Measurements from ENCODE around the gene GPR152. TPM values are rescaled to one million over a fixed set of nuclear protein-coding genes. Genes with fewer than 3 reads are reported as not detected.

Gene GPR152
- total RNA-seq, 1 donor = not detected

DNA sequence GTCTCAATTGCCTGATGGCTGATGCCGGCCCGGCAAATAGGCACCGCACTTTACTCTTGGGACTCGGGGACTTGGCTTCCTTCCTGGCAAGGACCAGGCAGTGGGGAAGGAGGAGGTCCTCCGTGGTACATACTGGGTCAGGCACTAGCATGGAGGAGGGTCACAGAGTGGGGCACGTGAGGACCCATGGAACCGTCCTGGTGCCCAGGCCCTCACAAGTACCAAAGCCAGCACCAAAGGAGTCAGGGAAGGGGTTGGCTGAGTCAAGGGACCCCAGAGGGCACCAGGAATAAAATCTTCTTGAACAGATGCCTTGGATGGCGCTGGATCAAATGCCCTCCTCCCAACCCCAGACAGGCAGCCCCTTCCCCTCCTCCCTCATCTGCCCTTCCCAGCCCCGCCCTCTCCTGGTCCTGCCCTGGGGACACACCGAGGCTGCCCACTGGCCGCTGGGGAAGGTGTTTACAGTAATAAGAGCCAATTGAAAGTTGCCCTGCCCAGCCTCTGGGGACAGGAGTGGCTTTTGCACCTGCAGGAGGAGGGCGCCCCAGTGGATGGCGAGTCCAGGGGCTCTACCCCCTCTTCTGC is 42.7 kb downstream of the GPR152 start:
- H3K4me3 ChIP-seq (ENCODE audit: insufficient read depth, low read length) = no peak overlapping the region
- TF ChIP-seq CTCF (IDR thresholded peaks at IDR 0.05; ENCODE audit: extremely low read depth, low read depth, low read length) = no peak
- DNase-seq (ENCODE audit: insufficient read length, low spot score, missing footprints) = no peak

DNA sequence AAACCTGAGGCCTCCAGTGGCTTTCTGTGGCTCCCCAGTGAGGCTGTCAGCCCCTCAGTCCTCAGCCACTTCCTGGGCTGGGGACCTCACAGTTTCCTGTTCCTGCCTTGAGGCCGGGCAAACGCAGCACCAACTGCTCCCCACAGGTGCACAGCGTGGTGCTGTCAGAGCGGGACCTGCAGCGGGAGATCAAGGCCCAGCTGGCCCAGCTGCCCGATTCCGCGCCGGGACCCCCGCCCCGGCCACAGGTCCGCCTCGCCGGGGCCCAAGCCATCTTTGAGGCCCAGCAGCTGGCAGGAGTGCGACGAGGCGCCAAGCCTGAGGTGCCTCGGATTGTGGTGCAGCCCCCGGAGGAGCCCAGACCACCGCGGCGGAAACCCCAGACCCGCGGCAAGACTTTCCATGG is 43.3 kb downstream of the GPR152 start:
- no peak overlapping the region for H3K27ac ChIP-seq (ENCODE audit: low read depth, low read length)
- no peaks in the 10 kb centered on the region for H3K9me3 ChIP-seq (ENCODE audit: low read depth, low read length)
- peaks cover 4% of the 10 kb centered on the region for H3K4me1 ChIP-seq (ENCODE audit: insufficient read depth, low read length)
- H3K36me3 ChIP-seq (ENCODE audit: insufficient read depth, low read length) = no peaks in the 10 kb centered on the region
- H3K79me2 ChIP-seq (ENCODE audit: insufficient read depth, low read length) = no peaks in the 10 kb centered on the region
- peaks cover 57% of the 10 kb centered on the region for H3K27me3 ChIP-seq (ENCODE audit: insufficient read depth, low read length)
- H3K4me3 ChIP-seq (ENCODE audit: insufficient read depth, low read length) = no peak overlapping the region
- no peaks in the 10 kb centered on the region for H4K20me1 ChIP-seq (ENCODE audit: insufficient read depth, low read length)
- H3K4me2 ChIP-seq (ENCODE audit: insufficient read depth, low read length) = no peak overlapping the region
- TF ChIP-seq CTCF (IDR thresholded peaks at IDR 0.05; ENCODE audit: extremely low read depth, low read depth, low read length) = no peak
- H2AFZ ChIP-seq (ENCODE audit: low read length) = no peak overlapping the region
- DNase-seq (ENCODE audit: insufficient read length, low spot score, missing footprints) = no peak

More for the DNA sequence above, 42.7 kb downstream of the GPR152 start:
- Histone ChIP-seq H3K79me2 (ENCODE audit: insufficient read depth, low read length) (no peaks in the 10 kb centered on the region), H3K4me1 (ENCODE audit: insufficient read depth, low read length) (peaks cover under 1% of the 10 kb centered on the region), H4K20me1 (ENCODE audit: insufficient read depth, low read length) (no peaks in the 10 kb centered on the region), H3K9me3 (ENCODE audit: low read depth, low read length) (no peaks in the 10 kb centered on the region), H3K4me2 (ENCODE audit: insufficient read depth, low read length) (no peak overlapping the region), H3K36me3 (ENCODE audit: insufficient read depth, low read length) (no peaks in the 10 kb centered on the region), H3K27me3 (ENCODE audit: insufficient read depth, low read length) (peaks cover 59% of the 10 kb centered on the region), H3K27ac (ENCODE audit: low read depth, low read length) (no peak overlapping the region), H2AFZ (ENCODE audit: low read length) (no peak overlapping the region)

GRCh38 chr11:67408437-67409200 is 43.9 kb downstream of the GPR152 start:
- Histone ChIP-seq H3K79me2 (ENCODE audit: insufficient read depth, low read length) (no peaks in the 10 kb centered on the region), H3K27ac (ENCODE audit: low read depth, low read length) (no peak overlapping the region), H3K36me3 (ENCODE audit: insufficient read depth, low read length) (no peaks in the 10 kb centered on the region), H3K27me3 (ENCODE audit: insufficient read depth, low read length) (peaks cover 57% of the 10 kb centered on the region), H2AFZ (ENCODE audit: low read length) (no peak overlapping the region), H4K20me1 (ENCODE audit: insufficient read depth, low read length) (no peaks in the 10 kb centered on the region), H3K4me3 (ENCODE audit: insufficient read depth, low read length) (no peak overlapping the region), H3K4me2 (ENCODE audit: insufficient read depth, low read length) (no peak overlapping the region), H3K9me3 (ENCODE audit: low read depth, low read length) (no peaks in the 10 kb centered on the region), H3K4me1 (ENCODE audit: insufficient read depth, low read length) (peaks cover 4% of the 10 kb centered on the region)
- TF ChIP-seq CTCF (IDR thresholded peaks at IDR 0.05; ENCODE audit: extremely low read depth, low read depth, low read length) = no peak
- DNase-seq (ENCODE audit: insufficient read length, low spot score, missing footprints) = no peak

DNA sequence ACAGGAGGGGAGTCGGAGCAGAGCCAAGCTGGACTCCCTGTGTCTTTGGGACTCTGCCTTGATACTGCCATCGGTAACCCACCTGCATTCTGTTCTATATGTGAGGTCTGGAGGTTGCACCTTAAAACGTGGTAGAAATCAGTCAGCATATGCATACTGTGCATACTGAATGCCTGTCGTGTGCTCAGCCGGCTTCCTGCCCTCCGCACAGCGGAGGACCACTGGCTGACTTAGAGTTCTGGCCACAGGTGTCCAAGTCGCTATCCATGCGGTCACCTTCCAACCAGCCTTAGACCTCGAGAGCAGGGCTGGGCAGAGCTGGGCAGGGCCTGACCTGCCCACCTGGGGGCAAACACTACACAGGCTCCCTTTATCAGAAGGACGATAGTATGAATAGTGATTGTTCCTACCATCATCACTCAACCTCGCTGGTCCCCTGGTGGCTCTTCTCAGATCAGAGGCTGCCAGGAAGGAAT is 44.8 kb downstream of the GPR152 start:
- no peaks in the 10 kb centered on the region for H4K20me1 ChIP-seq (ENCODE audit: insufficient read depth, low read length)
- H3K4me1 ChIP-seq (ENCODE audit: insufficient read depth, low read length) = peaks cover 4% of the 10 kb centered on the region
- H3K27ac ChIP-seq (ENCODE audit: low read depth, low read length) = no peak overlapping the region
- no peak for TF ChIP-seq CTCF (IDR thresholded peaks at IDR 0.05; ENCODE audit: extremely low read depth, low read depth, low read length)
- no peaks in the 10 kb centered on the region for H3K9me3 ChIP-seq (ENCODE audit: low read depth, low read length)
- no peaks in the 10 kb centered on the region for H3K36me3 ChIP-seq (ENCODE audit: insufficient read depth, low read length)
- no peaks in the 10 kb centered on the region for H3K79me2 ChIP-seq (ENCODE audit: insufficient read depth, low read length)
- no peak for DNase-seq (ENCODE audit: insufficient read length, low spot score, missing footprints)
- H3K27me3 ChIP-seq (ENCODE audit: insufficient read depth, low read length) = peaks cover 50% of the 10 kb centered on the region
- no peak overlapping the region for H3K4me2 ChIP-seq (ENCODE audit: insufficient read depth, low read length)
- no peak overlapping the region for H3K4me3 ChIP-seq (ENCODE audit: insufficient read depth, low read length)
- H2AFZ ChIP-seq (ENCODE audit: low read length) = no peak overlapping the region
